ENCODE data around the gene ANAPC16.
"Not testable (repeated sequence)": the region's sequence is repeated elsewhere in the genome, so short reads cannot be mapped to it uniquely, and the experiment has no call there.

The ANAPC16 gene

GRCh38 chr10:72261784-72262404 lies 46.1 kb downstream of the ANAPC16 start:
- in situ Hi-C loops (cut with MboI; ENCODE audit: low sequenced_read_pairs): no loop called here

- in situ Hi-C loops (cut with MboI; ENCODE audit: low sequenced_read_pairs): no loop called here
These were observed 47.9 kb downstream of the ANAPC16 start for GRCh38 chr10:72263613-72264241.

GRCh38 chr10:72264536-72264935 lies 48.7 kb downstream of the ANAPC16 start:
- in situ Hi-C loops (cut with MboI; ENCODE audit: low sequenced_read_pairs): no loop called here

GRCh38 chr10:72265508-72265907 lies 49.7 kb downstream of the ANAPC16 start:
- in situ Hi-C loops (cut with MboI; ENCODE audit: low sequenced_read_pairs): no loop called here

DNA sequence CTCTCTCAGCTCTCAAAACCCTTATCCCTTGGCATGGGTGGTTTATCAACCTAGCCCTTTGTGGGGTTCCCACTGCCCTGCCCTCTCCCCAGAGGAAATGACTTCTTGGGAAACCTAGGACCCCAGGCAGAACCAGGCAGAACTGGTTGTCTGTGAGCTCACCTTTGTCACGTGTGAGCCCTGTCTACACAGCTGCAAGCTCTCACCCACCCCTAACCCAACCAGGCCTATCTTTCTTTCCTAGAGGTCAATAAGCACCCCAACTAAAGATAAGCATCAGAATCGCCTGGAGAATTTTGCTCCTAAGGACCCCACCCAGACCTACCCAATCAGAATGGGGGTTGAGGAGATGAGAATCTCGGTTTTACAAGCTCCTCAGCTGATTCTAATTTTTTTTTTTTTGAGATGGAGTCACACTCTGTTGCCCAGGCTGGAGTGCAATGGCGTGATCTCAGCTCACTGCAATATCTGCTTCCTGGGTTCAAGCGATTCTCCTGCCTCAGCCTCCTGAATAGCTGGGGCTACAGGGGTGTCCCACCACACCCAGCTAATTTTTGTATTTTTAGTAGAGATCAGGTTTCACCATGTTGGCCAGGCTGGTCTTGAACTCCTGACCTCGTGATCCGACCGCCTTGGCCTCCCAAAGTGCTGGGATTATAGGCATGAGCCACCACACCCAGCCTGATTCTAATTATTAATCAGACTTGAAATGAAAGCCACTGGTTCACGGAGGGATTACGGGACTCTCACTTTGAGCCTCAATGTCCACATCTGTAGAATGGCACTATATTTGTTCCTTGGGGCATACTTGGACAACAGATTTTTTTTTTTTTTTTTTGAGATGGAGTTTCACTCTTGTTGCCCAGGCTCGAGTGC lies 50.4 kb downstream of the ANAPC16 start:
- in situ Hi-C loops (cut with MboI; ENCODE audit: low sequenced_read_pairs): no loop called here

- in situ Hi-C loops (cut with MboI; ENCODE audit: low sequenced_read_pairs): no loop called here
These were observed 51.6 kb downstream of the ANAPC16 start for GRCh38 chr10:72267381-72267780.

- in situ Hi-C loops (cut with MboI; ENCODE audit: low sequenced_read_pairs): no loop called here
These were observed 52.1 kb downstream of the ANAPC16 start for GRCh38 chr10:72267819-72268399.

GRCh38 chr10:72268475-72269200 lies 52.8 kb downstream of the ANAPC16 start:
- in situ Hi-C loops (cut with MboI; ENCODE audit: low sequenced_read_pairs): not testable (repeated sequence)

DNA sequence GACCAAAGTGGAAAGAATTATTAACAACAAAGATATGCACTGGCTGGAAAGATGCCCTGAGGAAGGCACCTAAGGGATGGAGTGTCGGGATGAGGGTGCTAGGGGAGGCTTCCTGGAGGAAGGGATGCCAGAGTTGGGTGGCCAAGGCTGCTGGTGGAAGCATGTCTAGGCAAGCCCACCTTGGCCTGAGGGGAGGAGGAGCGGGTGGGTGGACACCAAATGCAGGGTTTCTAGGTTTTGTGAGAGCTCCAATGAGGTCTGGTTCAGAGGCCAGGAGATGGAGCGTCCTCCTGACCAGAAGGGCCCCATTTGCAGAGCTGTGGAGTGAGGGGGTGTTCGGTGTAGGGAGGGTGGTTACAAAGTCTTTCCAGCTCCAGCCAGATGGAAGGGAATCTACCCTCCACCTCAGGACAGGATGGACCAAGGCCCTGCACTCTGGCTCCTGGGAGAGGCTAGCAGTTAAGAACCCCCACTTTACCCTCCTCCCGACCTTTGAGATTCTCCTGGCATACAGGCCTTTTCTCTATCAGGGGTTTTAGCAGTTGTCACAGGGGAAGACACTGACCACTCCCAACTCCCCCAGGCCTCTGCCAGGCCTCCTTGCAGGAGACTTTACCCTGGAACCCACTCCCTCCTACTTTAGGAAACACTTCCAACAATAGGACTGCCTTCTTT lies 54.9 kb downstream of the ANAPC16 start:
- in situ Hi-C loops (cut with MboI; ENCODE audit: low sequenced_read_pairs): no loop called here

GRCh38 chr10:72272689-72273409 lies 57.0 kb downstream of the ANAPC16 start:
- in situ Hi-C loops (cut with MboI; ENCODE audit: low sequenced_read_pairs): no loop called here

DNA sequence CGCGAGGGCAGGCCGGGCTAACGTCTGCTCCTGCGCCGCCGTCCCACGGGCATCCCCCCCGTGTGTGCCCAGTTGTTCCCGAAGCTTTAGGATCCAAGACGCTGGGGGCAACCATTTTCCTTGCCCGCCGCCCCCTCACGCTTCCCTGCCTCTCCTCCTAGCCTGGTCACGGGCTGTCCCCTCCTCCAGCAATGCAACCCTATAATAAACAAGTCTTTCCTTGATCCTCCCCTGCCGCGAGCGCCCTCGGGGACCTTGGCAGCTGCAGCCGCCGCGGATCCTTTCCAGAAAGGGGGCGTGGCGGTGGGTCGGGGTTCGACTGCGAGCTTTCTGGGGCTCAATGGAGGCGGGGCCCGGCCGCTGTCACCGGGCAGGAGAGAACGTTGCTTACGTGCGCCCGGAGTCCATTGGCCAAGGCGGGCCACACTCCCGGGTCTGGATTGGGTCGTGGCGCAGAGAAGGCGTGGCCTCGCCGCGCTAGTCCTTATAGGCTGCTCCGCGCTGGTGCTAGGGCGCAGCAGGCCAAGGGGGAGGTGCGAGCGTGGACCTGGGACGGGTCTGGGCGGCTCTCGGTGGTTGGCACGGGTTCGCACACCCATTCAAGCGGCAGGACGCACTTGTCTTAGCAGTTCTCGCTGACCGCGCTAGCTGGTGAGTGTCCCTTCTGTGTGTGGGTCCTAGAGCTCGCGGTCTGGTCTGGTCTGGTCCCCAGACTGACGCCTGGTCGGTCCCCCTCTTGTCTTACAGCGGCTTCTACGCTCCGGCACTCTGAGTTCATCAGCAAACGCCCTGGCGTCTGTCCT lies 57.8 kb downstream of the ANAPC16 start, which contains the start of gene DDIT4:
DDIT4 (plus strand) TSS at position 515 of the 803 bp plus-strand sequence. CDS start 293 bp downstream, outside the sequence.
- in situ Hi-C loops (cut with MboI; ENCODE audit: low sequenced_read_pairs): no loop called here

DNA sequence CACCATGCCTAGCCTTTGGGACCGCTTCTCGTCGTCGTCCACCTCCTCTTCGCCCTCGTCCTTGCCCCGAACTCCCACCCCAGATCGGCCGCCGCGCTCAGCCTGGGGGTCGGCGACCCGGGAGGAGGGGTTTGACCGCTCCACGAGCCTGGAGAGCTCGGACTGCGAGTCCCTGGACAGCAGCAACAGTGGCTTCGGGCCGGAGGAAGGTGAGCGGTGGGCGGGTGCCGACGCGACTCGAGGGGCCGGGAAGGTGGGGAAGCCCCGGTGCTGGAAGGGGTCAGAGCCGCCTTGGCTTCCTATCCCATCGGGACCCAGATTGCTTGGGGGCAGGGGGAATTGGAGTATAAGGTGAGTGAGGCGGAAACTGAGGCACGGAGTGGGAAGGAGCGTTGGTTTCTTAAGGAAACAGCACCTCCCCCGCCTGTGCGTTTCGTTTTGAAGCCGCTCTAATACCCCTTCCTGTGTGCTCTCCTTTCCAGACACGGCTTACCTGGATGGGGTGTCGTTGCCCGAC lies 58.5 kb downstream of the ANAPC16 start:
- in situ Hi-C loops (cut with MboI; ENCODE audit: low sequenced_read_pairs): no loop called here

- in situ Hi-C loops (cut with MboI; ENCODE audit: low sequenced_read_pairs): no loop called here
These were observed 59.0 kb downstream of the ANAPC16 start for GRCh38 chr10:72274730-72275350.

DNA sequence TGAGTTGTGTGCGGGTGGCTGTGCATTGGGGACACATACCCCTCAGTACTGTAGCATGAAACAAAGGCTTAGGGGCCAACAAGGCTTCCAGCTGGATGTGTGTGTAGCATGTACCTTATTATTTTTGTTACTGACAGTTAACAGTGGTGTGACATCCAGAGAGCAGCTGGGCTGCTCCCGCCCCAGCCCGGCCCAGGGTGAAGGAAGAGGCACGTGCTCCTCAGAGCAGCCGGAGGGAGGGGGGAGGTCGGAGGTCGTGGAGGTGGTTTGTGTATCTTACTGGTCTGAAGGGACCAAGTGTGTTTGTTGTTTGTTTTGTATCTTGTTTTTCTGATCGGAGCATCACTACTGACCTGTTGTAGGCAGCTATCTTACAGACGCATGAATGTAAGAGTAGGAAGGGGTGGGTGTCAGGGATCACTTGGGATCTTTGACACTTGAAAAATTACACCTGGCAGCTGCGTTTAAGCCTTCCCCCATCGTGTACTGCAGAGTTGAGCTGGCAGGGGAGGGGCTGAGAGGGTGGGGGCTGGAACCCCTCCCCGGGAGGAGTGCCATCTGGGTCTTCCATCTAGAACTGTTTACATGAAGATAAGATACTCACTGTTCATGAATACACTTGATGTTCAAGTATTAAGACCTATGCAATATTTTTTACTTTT lies 59.7 kb downstream of the ANAPC16 start:
- in situ Hi-C loops (cut with MboI; ENCODE audit: low sequenced_read_pairs): no loop called here

GRCh38 chr10:72276013-72276387 lies 60.2 kb downstream of the ANAPC16 start:
- in situ Hi-C loops (cut with MboI; ENCODE audit: low sequenced_read_pairs): no loop called here

DNA sequence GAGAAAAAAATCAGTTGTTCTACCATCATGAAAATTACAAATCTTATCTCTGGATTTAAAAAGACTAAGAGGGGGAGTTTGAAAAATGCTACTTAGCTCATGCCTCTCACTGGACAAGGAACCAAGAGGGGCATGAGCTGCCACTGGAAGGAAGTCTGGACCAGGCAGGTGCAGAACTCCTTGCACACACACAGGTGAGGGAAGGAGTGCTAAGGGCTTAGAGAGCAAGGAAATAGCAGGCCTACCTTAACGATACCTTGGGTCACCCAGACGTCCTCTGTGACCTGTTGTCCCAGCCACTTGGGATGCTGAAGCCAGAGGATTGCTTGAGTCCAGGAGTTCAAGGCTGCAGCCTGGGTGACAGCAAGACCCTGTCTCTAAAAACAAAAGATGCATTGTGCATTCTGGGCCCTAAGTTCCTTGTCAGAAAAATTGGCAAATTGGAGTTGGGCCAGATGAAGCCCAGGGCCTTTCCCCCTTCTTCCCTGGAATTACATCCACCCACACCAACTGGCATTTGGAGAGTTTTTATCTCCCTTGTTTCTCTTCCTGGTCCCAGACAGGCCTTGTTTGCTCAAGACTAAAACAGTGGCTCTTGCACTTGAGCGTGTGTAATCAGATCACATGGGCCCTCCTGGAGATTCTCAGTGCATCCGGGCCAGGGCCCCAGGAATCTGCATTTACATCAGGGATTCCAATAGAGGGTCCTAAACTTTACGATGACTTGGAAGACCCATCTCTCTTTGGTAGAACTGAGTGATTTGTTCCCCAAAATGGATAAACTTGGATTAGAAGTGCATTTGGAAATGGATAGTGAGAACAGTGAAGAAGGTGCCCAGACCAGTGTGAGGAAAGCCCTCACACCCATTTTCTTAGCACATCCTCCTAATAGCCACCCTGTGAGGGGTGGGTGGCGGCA lies 60.9 kb downstream of the ANAPC16 start:
- in situ Hi-C loops (cut with MboI; ENCODE audit: low sequenced_read_pairs): no loop called here
